HL-60 (cell line): ENCODE results near the gene ITGAD.

Experiments
- GABPA ChIP-seq: IDR thresholded peaks from 2 replicates; pipeline ENCODE4 v1.6.1; 2012; ENCODE audit warnings: low read depth
- POLR2AphosphoS5 ChIP-seq: IDR thresholded peaks from 2 replicates; pipeline ENCODE4 v1.6.1; 2012; ENCODE audit warnings: low read depth
- SPI1 ChIP-seq: IDR thresholded peaks from 2 replicates; pipeline ENCODE4 v1.6.1; 2012; ENCODE audit warnings: low read depth, mild to moderate bottlenecking, borderline replicate concordance
- TF ChIP-seq, protein P1 (sequence below): IDR thresholded peaks from one replicate; pipeline ENCODE4 v1.5.1; 2011; ENCODE audit warnings: low read length, control low read depth, inconsistent platforms; ENCODE audit not compliant: insufficient read depth
- TF ChIP-seq, protein P2 (sequence below): IDR thresholded peaks from 2 replicates; pipeline ENCODE4 v1.6.1; 2012; ENCODE audit warnings: low read depth; ENCODE audit not compliant: insufficient replicate concordance

DNA sequence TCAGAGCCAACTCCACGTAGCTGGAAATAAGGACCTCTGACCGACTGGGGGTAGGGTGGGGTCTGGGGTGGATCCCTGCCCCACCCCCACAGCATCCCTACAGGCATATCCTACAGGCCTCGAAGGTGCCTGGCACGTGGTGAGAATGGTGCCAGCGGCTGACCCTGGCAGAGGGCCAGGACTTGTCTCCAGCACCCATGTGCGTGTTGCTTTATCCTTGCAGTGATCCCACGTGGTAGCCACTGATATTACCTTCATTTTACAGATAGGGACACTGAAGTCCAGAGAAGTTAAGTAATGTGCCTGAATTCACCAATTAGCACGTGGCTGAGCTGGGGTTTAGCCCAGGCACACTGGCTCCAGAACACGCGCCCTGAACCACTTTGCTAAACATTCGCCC lies 8.3 kb downstream of the ITGAD start:
- TF ChIP-seq, protein P1, sequence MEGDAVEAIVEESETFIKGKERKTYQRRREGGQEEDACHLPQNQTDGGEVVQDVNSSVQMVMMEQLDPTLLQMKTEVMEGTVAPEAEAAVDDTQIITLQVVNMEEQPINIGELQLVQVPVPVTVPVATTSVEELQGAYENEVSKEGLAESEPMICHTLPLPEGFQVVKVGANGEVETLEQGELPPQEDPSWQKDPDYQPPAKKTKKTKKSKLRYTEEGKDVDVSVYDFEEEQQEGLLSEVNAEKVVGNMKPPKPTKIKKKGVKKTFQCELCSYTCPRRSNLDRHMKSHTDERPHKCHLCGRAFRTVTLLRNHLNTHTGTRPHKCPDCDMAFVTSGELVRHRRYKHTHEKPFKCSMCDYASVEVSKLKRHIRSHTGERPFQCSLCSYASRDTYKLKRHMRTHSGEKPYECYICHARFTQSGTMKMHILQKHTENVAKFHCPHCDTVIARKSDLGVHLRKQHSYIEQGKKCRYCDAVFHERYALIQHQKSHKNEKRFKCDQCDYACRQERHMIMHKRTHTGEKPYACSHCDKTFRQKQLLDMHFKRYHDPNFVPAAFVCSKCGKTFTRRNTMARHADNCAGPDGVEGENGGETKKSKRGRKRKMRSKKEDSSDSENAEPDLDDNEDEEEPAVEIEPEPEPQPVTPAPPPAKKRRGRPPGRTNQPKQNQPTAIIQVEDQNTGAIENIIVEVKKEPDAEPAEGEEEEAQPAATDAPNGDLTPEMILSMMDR: no peak
- TF ChIP-seq POLR2AphosphoS5 (no peak), GABPA (no peak), SPI1 (no peak)
- TF ChIP-seq, protein P2, sequence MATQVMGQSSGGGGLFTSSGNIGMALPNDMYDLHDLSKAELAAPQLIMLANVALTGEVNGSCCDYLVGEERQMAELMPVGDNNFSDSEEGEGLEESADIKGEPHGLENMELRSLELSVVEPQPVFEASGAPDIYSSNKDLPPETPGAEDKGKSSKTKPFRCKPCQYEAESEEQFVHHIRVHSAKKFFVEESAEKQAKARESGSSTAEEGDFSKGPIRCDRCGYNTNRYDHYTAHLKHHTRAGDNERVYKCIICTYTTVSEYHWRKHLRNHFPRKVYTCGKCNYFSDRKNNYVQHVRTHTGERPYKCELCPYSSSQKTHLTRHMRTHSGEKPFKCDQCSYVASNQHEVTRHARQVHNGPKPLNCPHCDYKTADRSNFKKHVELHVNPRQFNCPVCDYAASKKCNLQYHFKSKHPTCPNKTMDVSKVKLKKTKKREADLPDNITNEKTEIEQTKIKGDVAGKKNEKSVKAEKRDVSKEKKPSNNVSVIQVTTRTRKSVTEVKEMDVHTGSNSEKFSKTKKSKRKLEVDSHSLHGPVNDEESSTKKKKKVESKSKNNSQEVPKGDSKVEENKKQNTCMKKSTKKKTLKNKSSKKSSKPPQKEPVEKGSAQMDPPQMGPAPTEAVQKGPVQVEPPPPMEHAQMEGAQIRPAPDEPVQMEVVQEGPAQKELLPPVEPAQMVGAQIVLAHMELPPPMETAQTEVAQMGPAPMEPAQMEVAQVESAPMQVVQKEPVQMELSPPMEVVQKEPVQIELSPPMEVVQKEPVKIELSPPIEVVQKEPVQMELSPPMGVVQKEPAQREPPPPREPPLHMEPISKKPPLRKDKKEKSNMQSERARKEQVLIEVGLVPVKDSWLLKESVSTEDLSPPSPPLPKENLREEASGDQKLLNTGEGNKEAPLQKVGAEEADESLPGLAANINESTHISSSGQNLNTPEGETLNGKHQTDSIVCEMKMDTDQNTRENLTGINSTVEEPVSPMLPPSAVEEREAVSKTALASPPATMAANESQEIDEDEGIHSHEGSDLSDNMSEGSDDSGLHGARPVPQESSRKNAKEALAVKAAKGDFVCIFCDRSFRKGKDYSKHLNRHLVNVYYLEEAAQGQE: no peak
